Glutamatergic neuron (in vitro differentiated cells): ENCODE measurements around the gene LRRC18. TPM values are rescaled to one million over a fixed set of nuclear protein-coding genes. Genes with fewer than 3 reads are reported as not detected.

Experiments
- DNase-seq: peaks from one replicate; pipeline ENCODE4 v3.0.0; 2022
- H3K27ac Mint-ChIP-seq: one replicate; pipeline ENCODE4 v1.8.0; 2020; ENCODE audit warnings: mild to moderate bottlenecking, mixed read lengths, inconsistent platforms; ENCODE audit not compliant: unreplicated experiment
- H3K27me3 Mint-ChIP-seq: one replicate; pipeline ENCODE4 v1.8.0; 2020; ENCODE audit warnings: mild to moderate bottlenecking, moderate library complexity, mixed read lengths, inconsistent platforms; ENCODE audit not compliant: unreplicated experiment
- H3K36me3 Mint-ChIP-seq: one replicate; pipeline ENCODE4 v1.8.0; 2020; ENCODE audit warnings: mild to moderate bottlenecking, mixed read lengths, inconsistent platforms; ENCODE audit not compliant: unreplicated experiment
- H3K4me1 Mint-ChIP-seq: one replicate; pipeline ENCODE4 v1.8.0; 2020; ENCODE audit warnings: mild to moderate bottlenecking, low read depth, mixed read lengths, inconsistent platforms; ENCODE audit not compliant: unreplicated experiment
- H3K4me3 Mint-ChIP-seq: one replicate; pipeline ENCODE4 v1.8.0; 2020; ENCODE audit warnings: mild to moderate bottlenecking, mixed read lengths, inconsistent platforms; ENCODE audit not compliant: unreplicated experiment
- H3K9me3 Mint-ChIP-seq: one replicate; pipeline ENCODE4 v1.8.0; 2020; ENCODE audit warnings: mild to moderate bottlenecking, moderate library complexity, mixed read lengths, inconsistent platforms; ENCODE audit not compliant: unreplicated experiment
- CTCF ChIP-seq: fragments of 200-600 bp; sonication (generic); IDR thresholded peaks from one replicate; pipeline ENCODE4 v1.5.0; 2021; ENCODE audit not compliant: partially characterized antibody, unreplicated experiment
- total RNA-seq: library from RNA; stranded (reverse); fragmentation: NEBNext Ultra II Directional; extraction: Animal tissue kit (Norgen Biotek cat#: 25700); gene quantifications from one replicate; pipeline ENCODE4 v1.2.1, GENCODE V29; 2021; ENCODE audit not compliant: unreplicated experiment

The LRRC18 gene
- total RNA-seq, 1 donor from 2014 or later, result not detected

- Mint-ChIP-seq H3K36me3 (no peaks in the 10 kb centered on the region), H3K27ac (no peak overlapping the region), H3K4me3 (no peak overlapping the region), H3K4me1 (peaks cover 8% of the 10 kb centered on the region), H3K9me3 (no peaks in the 10 kb centered on the region), H3K27me3 (peaks cover 2% of the 10 kb centered on the region)
- TF ChIP-seq CTCF, result no peak
- DNase-seq, result no peak
Measured at GRCh38 chr10:48938990-48939536, 577 bp downstream of the LRRC18 start.

GRCh38 chr10:48938281-48938680, 1.4 kb downstream of the LRRC18 start:
- Mint-ChIP-seq H3K4me3 (no peak overlapping the region), H3K4me1 (peaks cover 9% of the 10 kb centered on the region), H3K36me3 (no peaks in the 10 kb centered on the region), H3K27me3 (peaks cover 2% of the 10 kb centered on the region), H3K9me3 (no peaks in the 10 kb centered on the region), H3K27ac (no peak overlapping the region)
- DNase-seq, result no peak
- no peak for TF ChIP-seq CTCF

GRCh38 chr10:48937796-48938195, 1.8 kb downstream of the LRRC18 start:
- no peak for DNase-seq
- no peak for TF ChIP-seq CTCF
- H3K4me3 Mint-ChIP-seq, result no peak overlapping the region
- no peak overlapping the region for H3K27ac Mint-ChIP-seq
- H3K4me1 Mint-ChIP-seq, result peaks cover 7% of the 10 kb centered on the region
- no peaks in the 10 kb centered on the region for H3K9me3 Mint-ChIP-seq
- peaks cover 2% of the 10 kb centered on the region for H3K27me3 Mint-ChIP-seq
- no peaks in the 10 kb centered on the region for H3K36me3 Mint-ChIP-seq

- DNase-seq, result no peak
- peaks cover 7% of the 10 kb centered on the region for H3K4me1 Mint-ChIP-seq
- TF ChIP-seq CTCF, result no peak
- no peak overlapping the region for H3K27ac Mint-ChIP-seq
- peaks cover 5% of the 10 kb centered on the region for H3K27me3 Mint-ChIP-seq
- H3K4me3 Mint-ChIP-seq, result no peak overlapping the region
- no peaks in the 10 kb centered on the region for H3K36me3 Mint-ChIP-seq
- no peaks in the 10 kb centered on the region for H3K9me3 Mint-ChIP-seq
Measured at GRCh38 chr10:48935577-48935976, 4.1 kb downstream of the LRRC18 start.

GRCh38 chr10:48934672-48935501, 4.8 kb downstream of the LRRC18 start:
- Mint-ChIP-seq H3K36me3 (no peaks in the 10 kb centered on the region), H3K27me3 (peaks cover 5% of the 10 kb centered on the region), H3K4me3 (no peak overlapping the region), H3K4me1 (peaks cover 7% of the 10 kb centered on the region), H3K9me3 (no peaks in the 10 kb centered on the region), H3K27ac (no peak overlapping the region)
- no peak for TF ChIP-seq CTCF
- DNase-seq, result no peak
